ENCODE data around the gene RABL6. TPM values are rescaled to one million over a fixed set of nuclear protein-coding genes. Genes with fewer than 3 reads are reported as not detected.

Gene RABL6
- total RNA-seq, 2 donors from 2014 or later: 69.8 to 72.8 TPM

DNA sequence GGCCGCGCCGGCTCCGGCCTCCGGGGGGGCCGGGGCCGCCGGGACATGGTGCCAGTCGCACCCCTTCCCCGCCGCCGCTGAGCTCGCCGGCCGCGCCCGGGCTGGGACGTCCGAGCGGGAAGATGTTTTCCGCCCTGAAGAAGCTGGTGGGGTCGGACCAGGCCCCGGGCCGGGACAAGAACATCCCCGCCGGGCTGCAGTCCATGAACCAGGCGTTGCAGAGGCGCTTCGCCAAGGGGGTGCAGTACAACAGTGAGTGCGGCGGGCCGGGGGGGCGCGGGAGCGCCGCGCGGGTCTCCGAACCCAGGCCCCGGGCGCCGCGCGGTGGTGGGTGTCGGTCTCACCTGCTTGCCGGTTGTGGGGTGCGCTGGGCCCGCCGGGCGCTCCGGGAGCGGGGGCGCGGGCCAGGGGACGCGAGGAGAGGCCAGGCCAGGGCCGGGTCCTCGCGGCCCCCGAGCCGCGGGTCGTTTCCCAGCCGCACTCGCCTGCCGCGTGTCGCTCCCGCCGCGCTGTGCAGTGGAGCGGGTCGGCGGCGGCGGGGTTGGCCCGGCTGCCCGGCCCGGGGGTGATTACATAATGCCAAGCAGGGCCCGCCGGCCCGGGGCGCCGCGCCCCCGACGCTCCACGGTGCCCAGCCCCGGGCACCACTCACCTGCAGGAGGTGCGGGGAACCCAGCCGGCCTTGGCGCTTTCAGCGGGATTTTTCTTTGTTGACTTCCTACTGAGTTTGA lies 492 bp downstream of the RABL6 start:
- H3K9me3 ChIP-seq: no peaks in the 10 kb centered on the region
- peak; percentile 35 to 63 (median 46) for DNase-seq
- ATAC-seq: peak; percentile 37
- intact Hi-C loops (cut with DNase I): no loop called here
- H3K36me3 ChIP-seq (replicated peaks in 1 of 2; ENCODE audit: insufficient read depth in 1 of 2, low read depth in 2 of 2): no peaks in the 10 kb centered on the region
- no peaks in the 10 kb centered on the region for H3K27me3 ChIP-seq
- TF ChIP-seq POLR2A (IDR thresholded peaks at IDR 0.05): no peak
- TF ChIP-seq, protein P1, sequence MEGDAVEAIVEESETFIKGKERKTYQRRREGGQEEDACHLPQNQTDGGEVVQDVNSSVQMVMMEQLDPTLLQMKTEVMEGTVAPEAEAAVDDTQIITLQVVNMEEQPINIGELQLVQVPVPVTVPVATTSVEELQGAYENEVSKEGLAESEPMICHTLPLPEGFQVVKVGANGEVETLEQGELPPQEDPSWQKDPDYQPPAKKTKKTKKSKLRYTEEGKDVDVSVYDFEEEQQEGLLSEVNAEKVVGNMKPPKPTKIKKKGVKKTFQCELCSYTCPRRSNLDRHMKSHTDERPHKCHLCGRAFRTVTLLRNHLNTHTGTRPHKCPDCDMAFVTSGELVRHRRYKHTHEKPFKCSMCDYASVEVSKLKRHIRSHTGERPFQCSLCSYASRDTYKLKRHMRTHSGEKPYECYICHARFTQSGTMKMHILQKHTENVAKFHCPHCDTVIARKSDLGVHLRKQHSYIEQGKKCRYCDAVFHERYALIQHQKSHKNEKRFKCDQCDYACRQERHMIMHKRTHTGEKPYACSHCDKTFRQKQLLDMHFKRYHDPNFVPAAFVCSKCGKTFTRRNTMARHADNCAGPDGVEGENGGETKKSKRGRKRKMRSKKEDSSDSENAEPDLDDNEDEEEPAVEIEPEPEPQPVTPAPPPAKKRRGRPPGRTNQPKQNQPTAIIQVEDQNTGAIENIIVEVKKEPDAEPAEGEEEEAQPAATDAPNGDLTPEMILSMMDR (IDR thresholded peaks at IDR 0.05): peak in 1 of 7 experiments; percentile 15
- H3K27ac ChIP-seq: peak overlapping the region; percentile 76 to 91 (median 88)
- peak overlapping the region; percentile 87 to 97 for H3K4me3 ChIP-seq
- 0% methylated on average over 16 to 89 of the region's 93 CpGs for WGBS, 2 donors
- peaks cover 44% of the 10 kb centered on the region for H3K4me1 ChIP-seq

DNA sequence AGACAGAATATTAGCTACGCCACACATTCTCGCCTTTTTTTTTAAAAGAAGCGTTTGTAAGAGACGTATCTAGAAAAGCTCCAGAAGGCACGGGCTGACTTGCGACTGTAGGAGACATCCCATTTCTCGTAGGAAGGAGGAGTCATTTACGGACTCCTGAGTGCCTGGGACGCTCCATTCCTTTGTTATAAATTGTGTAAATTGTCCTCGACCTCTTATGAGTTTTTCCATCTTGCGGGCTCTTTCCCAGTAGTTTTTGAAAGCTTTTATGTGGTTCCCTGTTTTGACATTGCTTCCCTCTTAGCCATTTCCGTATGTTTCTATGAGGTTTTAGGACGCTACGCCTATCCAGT lies 1.0 kb downstream of the RABL6 start:
- H3K4me3 ChIP-seq: peak overlapping the region; percentile 87 to 97
- TF ChIP-seq POLR2A (IDR thresholded peaks at IDR 0.05): no peak
- TF ChIP-seq, protein P1 (IDR thresholded peaks at IDR 0.05): no peak
- H3K36me3 ChIP-seq (replicated peaks in 1 of 2; ENCODE audit: insufficient read depth in 1 of 2, low read depth in 2 of 2): no peaks in the 10 kb centered on the region
- H3K9me3 ChIP-seq: no peaks in the 10 kb centered on the region
- ATAC-seq (no peak), DNase-seq (no peak)
- H3K27me3 ChIP-seq: no peaks in the 10 kb centered on the region
- intact Hi-C loops (cut with DNase I): no loop called here
- WGBS, 2 donors: 2 to 4% methylated on average over 14 of the region's 14 CpGs
- peaks cover 44% of the 10 kb centered on the region for H3K4me1 ChIP-seq
- peak overlapping the region; percentile 76 to 91 (median 88) for H3K27ac ChIP-seq

DNA sequence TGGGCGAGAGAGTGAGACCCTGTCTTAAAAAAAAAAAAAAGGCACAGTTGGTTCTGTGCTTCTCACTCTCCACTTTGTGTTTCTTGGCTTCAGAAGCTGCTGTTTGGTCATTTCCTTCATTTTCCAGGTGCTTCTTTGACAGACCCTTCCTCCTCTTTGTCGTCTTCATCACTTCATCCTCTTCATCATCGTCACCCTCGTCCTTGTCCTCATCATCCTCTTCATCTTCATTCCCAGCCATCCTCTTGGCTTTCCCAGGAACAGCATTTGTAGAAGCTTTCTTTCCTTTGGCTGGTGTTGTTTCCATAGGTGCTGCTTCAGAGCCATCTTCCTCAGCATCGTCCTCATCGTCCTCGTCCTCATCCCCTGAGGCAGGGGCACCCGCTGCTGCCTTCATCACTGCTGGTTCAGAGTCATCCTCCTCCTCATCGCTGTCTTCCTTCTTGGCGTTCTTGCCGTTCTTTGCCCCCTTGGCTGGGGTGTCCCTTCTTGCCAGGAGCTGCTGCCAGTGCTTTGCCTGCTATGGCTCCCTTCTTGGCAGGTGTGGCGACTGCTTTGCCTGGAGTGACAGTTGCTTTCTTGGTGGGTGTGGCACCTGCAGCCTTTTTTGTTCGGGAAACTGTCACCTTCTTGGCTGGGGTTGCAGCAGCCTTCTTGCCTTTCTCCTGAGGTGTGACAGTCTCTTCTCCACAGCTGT lies 7.1 kb downstream of the RABL6 start:
- no peaks in the 10 kb centered on the region for H3K36me3 ChIP-seq (replicated peaks in 1 of 2; ENCODE audit: insufficient read depth in 1 of 2, low read depth in 2 of 2)
- TF ChIP-seq POLR2A (IDR thresholded peaks at IDR 0.05): no peak
- TF ChIP-seq, protein P1 (IDR thresholded peaks at IDR 0.05): no peak
- no peak for ATAC-seq
- H3K27me3 ChIP-seq: no peaks in the 10 kb centered on the region
- WGBS, 2 donors: 89 to 93% methylated on average over 13 of the region's 13 CpGs
- peaks cover 14% of the 10 kb centered on the region for H3K4me1 ChIP-seq
- H3K27ac ChIP-seq: no peak overlapping the region
- no peak overlapping the region for H3K4me3 ChIP-seq
- DNase-seq: no peak
- H3K9me3 ChIP-seq: no peaks in the 10 kb centered on the region
- intact Hi-C loops (cut with DNase I): no loop called here

DNA sequence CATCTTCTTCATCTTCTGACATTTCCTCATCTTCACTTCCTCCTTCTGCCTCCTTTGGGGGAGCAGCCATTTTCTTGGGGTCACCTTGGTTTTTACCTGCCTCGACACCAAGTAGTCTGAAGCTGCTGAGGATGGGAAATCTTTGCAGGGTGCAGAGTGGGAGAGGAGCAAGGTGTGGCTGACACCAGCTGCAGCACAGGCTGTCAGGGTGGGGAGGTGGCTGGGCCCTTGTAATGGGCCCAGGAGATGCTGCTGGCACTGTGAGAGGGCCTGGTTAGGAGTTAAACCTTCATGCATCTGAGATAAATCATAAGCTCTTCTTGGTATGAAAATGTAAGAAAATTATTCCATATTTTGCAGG lies 7.7 kb downstream of the RABL6 start:
- intact Hi-C loops (cut with DNase I): no loop called here

More for the DNA sequence above, 7.7 kb downstream of the RABL6 start:
- TF ChIP-seq, protein P1 (IDR thresholded peaks at IDR 0.05): no peak
- TF ChIP-seq POLR2A (IDR thresholded peaks at IDR 0.05): no peak
- H3K36me3 ChIP-seq (replicated peaks in 1 of 2; ENCODE audit: insufficient read depth in 1 of 2, low read depth in 2 of 2): no peaks in the 10 kb centered on the region
- H3K9me3 ChIP-seq: no peaks in the 10 kb centered on the region
- DNase-seq: no peak
- no peak overlapping the region for H3K4me3 ChIP-seq
- H3K27me3 ChIP-seq: no peaks in the 10 kb centered on the region
- ATAC-seq: no peak
- 0% methylated on average over 1 of the region's 1 CpG for WGBS, 2 donors
- H3K27ac ChIP-seq: no peak overlapping the region
- peaks cover 9% of the 10 kb centered on the region for H3K4me1 ChIP-seq

All from body of pancreas (tissue), 4 donors.